Measurements from ENCODE around the gene IL17REL.

IL17REL gene

DNA sequence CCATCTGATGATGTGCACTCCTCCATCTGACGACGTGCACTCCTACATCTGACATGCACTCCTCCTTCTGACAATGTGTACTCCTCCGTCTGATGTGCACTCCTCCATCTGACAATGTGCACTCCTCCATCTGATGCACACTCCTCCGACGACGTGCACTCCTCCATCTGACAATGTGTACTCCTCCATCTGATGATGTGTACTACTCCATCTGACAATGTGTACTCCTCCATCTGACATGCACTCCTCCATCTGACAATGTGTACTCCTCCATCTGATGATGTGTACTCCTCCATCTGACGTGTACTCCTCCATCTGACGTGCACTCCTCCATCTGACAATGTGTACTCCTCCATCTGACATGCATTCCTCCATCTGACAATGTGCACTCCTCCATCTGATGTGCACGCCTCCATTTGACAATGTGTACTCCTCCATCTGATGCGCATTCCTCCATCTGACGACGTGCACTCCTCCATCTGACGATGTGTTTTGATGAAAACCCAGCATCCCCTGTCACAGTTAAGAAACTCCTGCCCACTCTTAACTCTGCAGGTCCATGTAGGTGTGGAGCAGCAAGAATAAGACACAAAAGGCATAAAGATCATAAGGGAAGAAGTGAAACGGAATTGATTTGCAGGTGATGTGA, 9.7 kb upstream of the IL17REL start:
- TF ChIP-seq, protein P1, sequence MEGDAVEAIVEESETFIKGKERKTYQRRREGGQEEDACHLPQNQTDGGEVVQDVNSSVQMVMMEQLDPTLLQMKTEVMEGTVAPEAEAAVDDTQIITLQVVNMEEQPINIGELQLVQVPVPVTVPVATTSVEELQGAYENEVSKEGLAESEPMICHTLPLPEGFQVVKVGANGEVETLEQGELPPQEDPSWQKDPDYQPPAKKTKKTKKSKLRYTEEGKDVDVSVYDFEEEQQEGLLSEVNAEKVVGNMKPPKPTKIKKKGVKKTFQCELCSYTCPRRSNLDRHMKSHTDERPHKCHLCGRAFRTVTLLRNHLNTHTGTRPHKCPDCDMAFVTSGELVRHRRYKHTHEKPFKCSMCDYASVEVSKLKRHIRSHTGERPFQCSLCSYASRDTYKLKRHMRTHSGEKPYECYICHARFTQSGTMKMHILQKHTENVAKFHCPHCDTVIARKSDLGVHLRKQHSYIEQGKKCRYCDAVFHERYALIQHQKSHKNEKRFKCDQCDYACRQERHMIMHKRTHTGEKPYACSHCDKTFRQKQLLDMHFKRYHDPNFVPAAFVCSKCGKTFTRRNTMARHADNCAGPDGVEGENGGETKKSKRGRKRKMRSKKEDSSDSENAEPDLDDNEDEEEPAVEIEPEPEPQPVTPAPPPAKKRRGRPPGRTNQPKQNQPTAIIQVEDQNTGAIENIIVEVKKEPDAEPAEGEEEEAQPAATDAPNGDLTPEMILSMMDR (IDR thresholded peaks at IDR 0.05; ENCODE audit: borderline replicate concordance, control extremely low read depth, extremely low read depth, insufficient read depth, missing control alignments), result no peak
- DNase-seq (ENCODE audit: low spot score), result no peak
- in situ Hi-C loops (cut with MboI; ENCODE audit: low sequenced_read_pairs, unreplicated experiment), result no loop called here

DNA sequence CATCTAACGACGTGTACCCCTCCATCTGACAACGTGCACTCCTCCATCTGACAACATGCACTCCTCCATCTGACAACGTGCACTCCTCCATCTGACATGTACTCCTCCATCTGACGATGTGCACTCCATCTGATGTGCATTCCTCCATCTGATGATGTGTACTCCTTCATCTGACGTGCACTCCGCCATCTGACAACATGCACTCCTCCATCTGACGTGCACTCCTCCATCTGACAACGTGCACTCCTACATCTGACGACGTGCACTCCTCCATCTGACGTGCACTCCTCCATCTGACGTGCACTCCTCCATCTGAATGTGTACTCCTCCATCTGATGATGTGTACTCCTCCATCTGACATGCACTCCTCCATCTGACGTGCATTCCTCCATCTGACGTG, 8.0 kb upstream of the IL17REL start:
- in situ Hi-C loops (cut with MboI; ENCODE audit: low sequenced_read_pairs, unreplicated experiment), result no loop called here
- TF ChIP-seq, protein P1 (IDR thresholded peaks at IDR 0.05; ENCODE audit: borderline replicate concordance, control extremely low read depth, extremely low read depth, insufficient read depth, missing control alignments), result no peak
- no peak for DNase-seq (ENCODE audit: low spot score)

DNA sequence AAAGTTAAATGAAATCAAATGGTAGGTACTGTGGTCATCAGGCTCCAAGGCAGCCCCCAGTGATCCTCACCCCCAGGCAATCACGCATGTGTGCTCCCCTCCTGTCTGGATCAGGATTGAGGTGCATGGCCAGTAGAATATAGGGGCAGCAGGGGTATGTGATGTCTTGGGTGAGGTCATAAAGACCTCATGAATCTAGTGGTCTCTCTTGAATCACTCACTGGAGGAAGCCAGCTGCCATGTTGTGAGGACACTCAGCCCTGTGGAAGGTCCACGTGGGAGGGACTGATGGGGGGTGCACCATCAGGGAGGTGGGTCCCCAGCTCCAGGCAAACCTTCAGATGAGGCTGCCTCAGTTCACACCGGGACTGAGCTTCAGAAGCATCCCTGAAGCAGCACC, 6.8 kb upstream of the IL17REL start:
- TF ChIP-seq, protein P1 (IDR thresholded peaks at IDR 0.05; ENCODE audit: borderline replicate concordance, control extremely low read depth, extremely low read depth, insufficient read depth, missing control alignments), result no peak
- DNase-seq (ENCODE audit: low spot score), result no peak
- in situ Hi-C loops (cut with MboI; ENCODE audit: low sequenced_read_pairs, unreplicated experiment), result no loop called here

DNA sequence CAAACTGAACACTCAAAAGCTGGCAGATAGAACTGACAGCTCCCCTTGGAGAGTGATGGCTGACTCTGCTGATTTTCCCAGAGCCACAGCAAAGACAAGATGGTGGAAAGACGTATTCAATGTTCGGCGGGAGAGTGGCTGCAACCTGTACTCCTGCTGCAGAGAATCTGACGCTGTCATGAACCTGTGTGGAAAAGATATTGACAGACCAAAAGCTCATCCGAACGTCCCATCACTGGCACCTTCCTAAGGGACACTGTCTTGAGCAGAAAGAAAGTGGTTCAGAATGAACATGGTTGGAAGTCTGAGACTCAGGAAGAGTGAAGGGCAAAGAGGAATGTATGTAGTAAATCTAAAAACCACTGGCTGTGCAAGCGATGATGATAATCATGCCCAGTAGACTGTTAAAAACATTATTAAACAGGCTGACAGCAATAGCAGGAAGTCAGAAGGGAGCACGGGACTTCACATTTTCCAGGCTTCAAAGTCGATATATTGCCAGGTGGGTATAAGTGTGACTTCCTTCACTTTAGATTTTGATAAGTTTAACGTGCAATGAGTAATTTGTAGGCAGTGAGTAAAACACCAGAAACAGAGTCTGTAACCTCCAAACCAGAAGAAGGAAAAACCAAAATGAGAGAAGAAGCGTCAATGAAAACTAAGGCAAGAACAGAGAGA, 6.2 kb upstream of the IL17REL start:
- in situ Hi-C loops (cut with MboI; ENCODE audit: low sequenced_read_pairs, unreplicated experiment), result no loop called here
- TF ChIP-seq, protein P1 (IDR thresholded peaks at IDR 0.05; ENCODE audit: borderline replicate concordance, control extremely low read depth, extremely low read depth, insufficient read depth, missing control alignments), result no peak
- DNase-seq (ENCODE audit: low spot score), result no peak

DNA sequence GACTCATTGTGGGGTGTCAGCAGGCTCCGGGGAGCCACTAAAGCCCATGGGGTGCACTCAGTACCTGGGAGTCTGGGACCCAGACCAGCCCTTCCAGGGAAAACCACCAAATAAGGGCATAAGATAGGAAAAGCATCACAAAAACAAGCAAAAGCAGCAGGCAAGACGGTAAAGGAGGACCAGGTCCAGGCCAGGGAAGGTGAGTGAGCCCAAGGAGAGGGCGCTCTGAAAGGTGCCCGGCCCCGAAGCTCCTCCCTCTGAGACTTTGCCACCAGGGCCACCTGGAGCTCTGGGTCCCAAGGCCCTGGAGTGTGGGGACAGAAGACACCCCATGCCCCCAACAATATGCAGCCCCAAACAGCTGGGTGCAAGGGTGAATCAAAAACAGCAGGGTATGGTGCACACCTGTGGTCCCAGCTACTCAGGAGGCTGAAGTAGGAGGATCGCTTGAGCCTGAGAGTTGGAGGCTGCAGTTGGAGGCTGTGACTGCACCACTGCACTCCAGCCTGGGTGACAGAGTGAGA, 5.2 kb upstream of the IL17REL start:
- TF ChIP-seq, protein P1 (IDR thresholded peaks at IDR 0.05; ENCODE audit: borderline replicate concordance, control extremely low read depth, extremely low read depth, insufficient read depth, missing control alignments), result no peak
- no peak for DNase-seq (ENCODE audit: low spot score)
- in situ Hi-C loops (cut with MboI; ENCODE audit: low sequenced_read_pairs, unreplicated experiment), result no loop called here

DNA sequence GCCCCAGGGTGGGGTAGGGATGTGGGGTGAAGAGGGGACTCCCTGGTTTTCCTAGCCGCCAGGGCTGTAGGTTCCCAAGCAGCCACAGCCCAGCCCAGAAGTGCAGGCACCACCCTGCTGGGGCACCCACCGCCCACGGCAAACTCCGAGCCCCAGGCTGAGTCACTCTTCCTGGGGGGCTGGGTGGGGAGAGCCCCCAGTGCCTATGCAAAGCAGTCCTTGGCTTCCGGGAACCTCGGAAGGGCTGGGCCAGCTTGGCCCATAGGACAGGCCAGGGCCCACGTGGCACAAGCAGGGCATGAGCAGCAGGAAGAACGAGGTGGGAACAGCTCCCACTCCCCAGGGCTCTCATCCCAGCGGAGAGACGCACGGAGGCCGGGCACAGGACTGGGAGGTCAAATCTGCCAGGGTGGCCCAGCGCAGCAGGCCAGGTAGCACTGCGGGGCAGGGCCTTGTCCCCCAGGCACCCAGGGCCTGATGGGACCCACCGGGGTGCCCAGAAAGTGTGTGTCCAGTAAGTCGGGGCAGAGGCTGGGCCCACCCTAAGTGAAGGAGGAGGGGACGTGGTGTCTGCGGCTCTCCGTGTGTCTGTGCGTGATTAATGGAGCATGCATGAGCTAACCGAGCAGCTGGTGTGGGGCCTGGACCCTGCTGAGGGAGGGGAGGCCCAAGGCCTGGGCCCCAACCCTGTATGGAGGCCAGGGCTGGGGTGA, 4.6 kb upstream of the IL17REL start:
- in situ Hi-C loops (cut with MboI; ENCODE audit: low sequenced_read_pairs, unreplicated experiment), result no loop called here
- peak; percentile 88 for DNase-seq (ENCODE audit: low spot score)
- TF ChIP-seq, protein P1 (IDR thresholded peaks at IDR 0.05; ENCODE audit: borderline replicate concordance, control extremely low read depth, extremely low read depth, insufficient read depth, missing control alignments), result no peak

Measured in GM13976 (cell line).